GM18909 (cell line): Measurements from ENCODE around the gene MRPS16.
"Not testable (repeated sequence)": the region's sequence is repeated elsewhere in the genome, so short reads cannot be mapped to it uniquely, and the experiment has no call there.

ENCODE experiments used
- ATAC-seq: cut with Tn5 transposase; IDR thresholded peaks from one replicate; pipeline ENCODE4 v1.9.1; 2021; ENCODE audit warnings: mild to moderate bottlenecking; ENCODE audit not compliant: unreplicated experiment, poor library complexity

The MRPS16 gene

DNA sequence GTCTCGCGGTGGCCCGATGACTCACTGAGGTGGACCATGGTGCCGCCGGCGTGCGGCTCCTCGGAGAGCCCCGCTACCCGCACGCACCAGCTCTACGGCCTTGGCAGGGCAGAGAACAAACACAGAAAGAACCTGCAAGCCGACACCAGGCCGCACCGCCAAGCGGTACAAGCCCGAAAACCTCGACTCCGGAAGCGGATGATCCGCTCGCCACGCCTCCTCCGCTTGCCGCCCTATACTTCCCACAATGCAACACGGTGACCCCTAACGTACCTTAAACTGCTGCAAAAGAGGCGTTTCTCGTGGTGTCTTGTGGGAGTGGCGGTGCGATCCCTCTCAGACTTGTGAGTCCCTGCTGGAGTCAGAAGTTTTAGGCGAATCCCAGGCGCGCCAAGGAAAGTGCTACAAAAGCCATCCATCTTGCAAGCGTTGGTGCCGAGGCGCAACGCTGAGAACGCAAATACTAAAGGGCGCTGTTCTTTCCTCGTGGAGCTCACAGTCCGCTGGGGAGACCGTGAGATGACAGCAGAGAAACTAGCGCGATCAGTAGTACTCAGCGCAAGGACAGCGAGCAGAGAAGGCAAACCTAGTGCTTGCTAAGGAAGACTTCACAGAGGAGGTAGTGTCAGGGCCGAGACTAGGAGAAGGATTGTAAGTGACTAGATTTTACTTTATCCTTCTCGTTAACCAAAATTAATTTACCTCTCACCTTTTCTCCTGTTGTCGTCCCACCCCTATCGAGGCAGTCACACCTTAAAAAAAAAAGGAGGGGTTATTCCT is at the start of gene MRPS16:
Gene MRPS16 (minus strand): TSS at position 200 of the 780 bp plus-strand sequence. CDS start 162 bp downstream, at position 38.
- peak; percentile 81 for ATAC-seq

DNA sequence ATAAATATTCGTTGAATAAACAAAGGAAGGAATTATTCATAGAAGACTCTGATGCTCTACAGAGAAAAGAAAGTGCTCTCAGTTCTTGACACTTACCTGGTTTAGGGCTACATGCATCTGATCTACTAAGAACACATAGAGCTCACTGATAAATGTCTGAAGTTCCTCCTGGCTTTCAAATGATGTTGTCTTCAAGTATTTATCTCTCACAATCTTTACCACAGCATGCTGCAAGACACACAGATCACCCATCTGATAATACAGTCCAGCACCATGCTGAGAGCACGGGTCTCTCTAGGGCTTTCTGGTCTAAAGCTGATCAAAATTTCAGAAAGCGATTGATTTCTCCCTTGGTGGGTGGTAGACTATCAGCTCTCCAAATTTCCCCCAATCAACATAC is 44.5 kb upstream of the MRPS16 start:
- no peak for ATAC-seq

DNA sequence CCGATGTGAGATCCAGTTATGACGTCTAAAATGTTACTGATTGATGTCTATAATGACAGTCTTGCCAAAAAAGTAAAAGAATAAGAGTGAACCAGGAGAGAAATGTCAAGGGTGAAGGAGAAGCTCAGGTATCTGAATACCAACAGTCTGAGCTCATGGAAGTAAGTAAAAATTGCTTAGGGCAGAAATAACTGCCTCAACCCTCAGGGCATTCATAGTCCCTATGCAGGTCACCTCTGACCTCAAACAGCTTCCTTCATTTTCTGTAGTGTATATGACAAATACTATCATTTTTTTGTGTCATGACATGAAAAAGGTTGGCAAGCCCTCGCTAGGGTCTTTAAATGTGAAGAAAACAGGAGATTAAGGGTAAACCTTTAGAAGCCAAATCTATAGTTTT is 41.0 kb upstream of the MRPS16 start:
- ATAC-seq, result no peak

DNA sequence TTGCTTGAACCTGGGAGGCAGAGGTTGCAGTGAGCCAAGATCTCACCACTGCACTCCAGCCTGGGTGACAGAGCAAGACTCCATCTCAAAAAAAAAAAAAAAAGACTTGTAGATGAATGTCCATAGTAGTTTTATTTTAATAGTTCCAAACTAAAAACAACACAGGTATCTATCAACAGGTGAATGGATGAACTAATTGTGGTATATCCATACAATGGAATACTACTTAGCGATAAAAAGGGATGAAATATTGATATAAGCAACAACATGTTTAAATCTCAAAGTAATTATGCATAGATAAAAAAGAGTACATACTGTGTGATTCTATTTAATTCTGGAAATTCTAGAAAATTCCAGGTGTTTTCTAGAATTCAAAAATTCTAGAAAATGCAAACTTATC is 37.5 kb upstream of the MRPS16 start:
- no peak for ATAC-seq

DNA sequence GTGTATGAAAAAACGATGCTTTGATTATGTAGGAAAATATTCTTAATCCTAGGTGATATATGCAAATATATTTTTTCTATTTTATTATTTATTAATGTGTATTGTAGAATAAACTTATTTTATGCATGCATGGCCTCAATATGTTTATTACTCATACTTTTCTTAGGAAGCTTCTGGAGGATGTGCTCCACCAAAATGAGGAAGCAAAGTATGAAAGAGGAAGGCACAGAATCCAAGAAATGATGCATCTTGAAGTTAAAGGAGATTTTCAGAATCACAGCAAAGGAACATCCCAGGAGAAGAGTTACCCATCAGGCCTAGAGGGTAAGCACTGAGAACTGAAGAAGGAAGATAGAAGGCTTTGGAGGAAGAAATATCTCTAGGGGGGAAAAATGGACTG is 35.0 kb upstream of the MRPS16 start:
- no peak for ATAC-seq

DNA sequence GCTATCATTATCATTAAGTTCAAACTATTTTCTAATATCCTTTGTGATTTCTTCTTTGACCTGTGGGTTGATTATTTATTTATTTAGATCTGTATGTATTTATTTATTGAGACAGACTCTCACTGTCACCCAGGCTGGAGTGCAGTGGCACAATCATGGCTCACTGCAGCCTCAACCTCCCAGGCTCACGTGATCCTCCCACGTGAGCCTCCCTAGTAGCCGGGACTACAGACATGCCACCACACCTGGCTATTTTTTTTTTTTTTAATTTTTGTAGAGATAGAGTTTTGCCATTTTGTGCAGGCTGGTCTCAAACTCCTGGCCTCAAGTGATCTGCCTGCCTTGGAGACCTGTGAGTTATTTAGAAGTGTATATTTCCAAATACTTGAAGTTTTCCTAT is 28.7 kb upstream of the MRPS16 start:
- ATAC-seq, result no peak

DNA sequence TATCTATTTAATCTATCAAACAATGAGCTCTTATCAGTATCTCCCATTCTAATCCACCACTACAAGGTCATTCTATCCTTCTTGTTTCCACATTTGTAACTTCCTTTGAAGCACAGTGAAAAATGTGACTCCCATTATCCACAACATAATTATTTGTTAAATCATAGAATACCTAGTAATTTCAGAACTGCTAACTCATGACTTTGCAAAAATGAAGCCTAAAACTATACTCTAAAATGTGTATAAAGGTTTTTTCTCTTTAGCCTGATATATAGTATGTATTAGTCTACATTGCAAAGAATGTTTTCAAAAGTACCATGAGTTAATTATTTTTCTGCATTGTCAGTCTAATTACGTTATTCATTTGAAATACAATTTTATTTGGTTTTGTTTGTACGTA is 12.0 kb upstream of the MRPS16 start:
- no peak for ATAC-seq

DNA sequence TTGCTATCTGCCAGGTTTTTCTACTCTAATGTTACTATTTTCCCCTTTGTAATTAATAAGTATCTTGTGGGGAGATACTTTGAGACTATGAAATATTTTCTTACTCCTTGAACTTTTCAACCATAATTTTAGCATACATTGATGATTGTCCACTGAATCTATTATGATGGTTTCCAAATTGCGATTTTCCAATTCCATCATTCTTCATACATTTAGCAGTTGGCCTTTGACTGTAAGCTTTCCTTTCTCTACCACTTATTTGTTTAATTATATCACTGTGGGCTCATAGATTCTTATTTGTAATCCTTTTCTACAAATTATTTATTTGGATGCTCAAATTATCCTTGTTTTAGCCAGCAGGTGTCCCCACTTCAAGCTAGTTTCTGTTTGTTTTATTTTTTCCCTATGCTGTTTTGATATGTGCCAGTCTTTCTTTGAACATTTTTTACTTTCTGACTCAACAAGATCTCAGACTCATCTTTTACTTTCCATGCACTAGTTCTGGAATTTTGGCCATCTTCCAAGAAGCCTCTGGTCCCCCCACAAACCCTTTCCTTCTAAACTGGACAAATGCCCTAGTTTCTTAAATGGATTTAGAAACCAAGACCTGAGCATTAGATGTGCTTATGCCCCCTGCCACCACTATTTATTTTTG is 11.4 kb upstream of the MRPS16 start:
- no peak for ATAC-seq

DNA sequence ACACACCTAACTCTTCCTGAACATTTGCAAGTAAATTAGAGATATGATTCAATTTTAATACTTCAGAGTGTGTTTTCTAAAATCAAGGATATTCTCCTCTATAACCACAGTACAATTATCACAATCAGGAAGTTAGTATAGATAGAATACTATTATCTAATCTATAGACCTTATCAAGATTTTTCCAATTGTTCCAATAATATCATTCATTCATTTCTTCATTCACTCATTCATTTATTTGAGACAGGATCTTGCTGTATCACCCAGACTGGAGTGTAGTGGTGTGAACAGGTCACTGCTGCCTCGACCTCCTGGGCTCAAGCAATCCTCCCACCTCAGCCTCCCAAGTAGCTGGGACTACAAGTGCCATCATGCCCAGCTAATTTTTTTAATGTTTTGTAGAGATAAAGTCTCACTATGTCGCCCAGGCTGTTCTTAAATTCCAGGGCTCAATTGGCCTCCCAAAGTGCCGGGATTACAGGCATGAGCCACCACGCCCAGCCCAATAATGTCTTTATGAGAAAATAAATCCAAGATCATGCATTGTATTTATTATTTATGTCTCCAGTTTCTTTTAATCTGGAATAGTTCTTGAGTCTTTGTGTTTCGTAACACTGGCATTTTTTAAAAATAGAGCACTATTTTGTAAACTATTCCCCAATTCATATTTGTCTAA is 10.6 kb upstream of the MRPS16 start:
- ATAC-seq, result no peak

DNA sequence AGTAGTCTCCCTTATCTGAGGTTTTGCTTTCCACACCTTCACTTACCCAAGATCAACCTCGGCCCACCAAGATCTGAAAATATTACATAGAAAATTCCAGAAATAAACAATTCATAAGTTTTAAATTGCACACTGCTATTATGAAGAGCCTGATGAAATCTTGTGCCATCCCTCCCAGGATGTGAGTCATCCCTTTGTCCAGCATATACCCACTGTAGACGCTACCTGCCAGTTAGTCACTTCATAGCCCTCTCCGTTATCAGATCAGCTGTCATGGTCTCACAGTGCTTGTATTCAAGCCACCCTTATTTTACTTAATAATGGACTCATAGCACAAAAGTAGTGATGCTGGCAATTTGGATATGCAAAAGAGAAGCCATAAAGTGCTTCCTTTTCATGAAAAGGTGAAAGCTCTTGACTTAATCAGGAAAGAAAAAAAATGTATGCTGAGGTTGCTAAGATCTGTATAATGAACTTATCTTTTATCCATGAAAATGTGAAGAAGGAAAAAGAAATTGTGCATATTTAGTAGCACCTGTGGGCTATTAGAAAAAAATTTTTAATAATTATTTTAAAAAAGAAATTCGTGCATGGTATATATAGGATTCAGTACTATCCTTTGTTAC is 9.8 kb upstream of the MRPS16 start:
- no peak for ATAC-seq

DNA sequence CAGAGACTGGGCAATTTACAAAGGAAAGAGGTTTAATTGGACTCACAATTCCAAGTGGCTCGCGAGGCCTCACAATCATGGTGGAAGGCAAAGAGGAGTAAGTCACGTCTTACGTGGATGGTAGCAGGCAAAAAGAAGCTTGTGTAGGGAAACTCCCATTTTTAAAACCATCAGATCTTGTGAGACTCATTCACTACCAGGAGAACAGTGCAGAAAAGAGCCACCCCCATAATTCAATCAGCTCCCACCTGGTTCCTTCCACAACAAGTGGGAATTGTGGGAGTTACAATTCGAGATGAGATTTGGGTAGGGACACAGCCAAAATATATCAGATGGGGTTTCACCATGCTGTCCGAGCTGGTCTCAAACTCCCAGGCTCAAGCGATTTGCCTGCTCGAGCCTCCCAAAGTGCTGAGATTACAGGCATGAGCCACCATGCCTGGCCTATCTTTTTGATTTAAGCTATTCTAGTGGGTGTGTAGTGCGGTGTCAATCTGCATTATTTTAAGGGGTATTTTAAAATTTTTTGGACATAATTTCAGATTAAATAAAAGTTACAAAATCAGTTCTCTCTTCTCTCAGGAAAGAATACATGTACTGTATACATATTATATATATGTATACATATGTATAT is 9.0 kb upstream of the MRPS16 start:
- no peak for ATAC-seq

DNA sequence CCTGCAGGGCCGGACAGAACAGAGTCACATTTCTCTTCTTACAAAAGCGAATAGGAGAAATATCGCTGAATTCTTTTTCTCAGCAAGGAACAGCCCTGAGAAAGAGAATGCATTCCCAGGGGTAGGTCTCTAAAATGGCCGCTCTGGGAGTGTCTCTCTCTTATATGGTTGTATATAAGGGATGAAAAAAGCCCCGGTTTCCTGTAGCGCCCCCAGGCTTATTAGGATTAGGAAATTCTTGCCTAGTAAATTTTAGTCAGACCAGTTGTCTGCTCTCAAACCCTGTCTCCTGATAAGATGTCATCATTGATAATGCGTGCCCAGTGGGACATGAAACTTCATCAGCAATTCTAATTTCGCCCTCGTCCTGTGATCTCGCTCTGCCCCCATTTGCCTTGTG is 6.2 kb upstream of the MRPS16 start:
- not testable (repeated sequence) for ATAC-seq

DNA sequence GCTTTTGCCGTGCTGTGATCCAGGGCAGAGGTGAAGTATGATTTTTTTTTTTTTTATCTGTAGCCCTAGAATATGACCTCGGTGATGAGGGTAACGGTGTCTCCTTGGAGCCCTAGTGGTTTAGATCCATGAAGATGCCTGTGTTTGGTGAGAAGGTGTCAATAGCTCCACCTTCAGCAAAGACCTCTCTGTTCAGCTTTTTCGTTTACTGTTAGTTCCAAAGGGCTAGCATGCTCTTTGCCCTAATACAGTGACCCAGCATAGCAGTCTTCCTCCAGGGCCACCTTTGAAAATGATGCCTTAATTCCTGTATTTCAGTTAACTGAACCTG is 746 bp upstream of the MRPS16 start:
- ATAC-seq, result peak; percentile 2

DNA sequence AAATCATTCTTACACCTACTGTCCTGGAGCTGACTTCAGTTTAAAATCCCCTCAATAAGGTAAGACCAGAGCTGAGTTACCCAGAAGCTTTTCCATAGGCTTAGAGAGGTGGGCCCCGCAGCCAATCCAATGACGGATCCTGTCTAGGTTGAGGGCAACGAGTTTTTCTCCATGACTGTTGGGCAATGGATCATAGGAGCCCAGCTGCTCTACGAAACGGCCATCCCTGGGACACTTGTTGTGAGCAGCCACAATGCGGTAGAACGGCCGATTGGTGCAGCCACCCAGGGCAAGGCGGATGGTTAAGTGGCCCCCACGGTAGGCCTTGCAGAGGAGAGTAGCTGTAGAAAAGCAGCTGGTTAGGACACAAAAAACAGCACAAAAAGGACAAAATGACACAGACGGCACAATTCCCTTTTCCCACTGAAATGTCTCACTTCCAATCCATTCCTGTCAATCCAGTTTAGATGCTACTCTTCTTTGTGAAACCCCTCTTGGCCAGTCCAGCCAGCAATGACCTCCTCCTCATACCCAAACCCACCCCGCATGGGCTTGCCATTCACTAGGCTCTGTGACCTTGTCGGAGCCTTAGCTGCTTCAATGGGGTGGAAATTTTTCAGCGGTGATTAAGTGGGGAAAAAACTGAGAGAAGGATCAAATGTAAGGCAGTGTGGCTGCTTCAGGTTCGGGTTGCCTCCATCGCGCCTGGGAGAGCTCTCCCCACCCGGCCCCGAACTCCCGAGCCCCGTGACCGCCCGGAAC is 580 bp downstream of the MRPS16 start:
- ATAC-seq, result peak; percentile 42

DNA sequence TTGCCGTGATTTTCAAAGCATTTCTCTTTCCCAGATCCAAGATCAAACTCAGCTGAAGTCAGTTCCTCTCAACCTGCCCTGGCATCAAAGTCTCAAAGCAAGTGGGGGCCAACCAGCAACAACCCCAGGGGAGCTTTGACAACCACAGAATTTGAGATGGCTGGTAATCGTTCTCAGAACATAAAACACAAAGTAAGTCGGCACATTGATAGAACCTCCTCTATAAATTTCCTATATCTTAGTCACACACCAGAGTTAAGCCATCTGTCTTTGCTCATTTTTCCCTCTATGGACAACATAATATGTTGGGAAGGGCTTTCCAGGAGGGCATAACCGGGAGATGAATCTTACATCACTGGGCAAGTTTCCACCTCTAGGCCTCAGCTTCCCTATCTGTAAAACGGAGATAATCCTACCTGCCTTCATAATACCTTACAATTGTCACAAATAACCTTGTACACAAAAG is 4.2 kb downstream of the MRPS16 start:
- ATAC-seq, result no peak

DNA sequence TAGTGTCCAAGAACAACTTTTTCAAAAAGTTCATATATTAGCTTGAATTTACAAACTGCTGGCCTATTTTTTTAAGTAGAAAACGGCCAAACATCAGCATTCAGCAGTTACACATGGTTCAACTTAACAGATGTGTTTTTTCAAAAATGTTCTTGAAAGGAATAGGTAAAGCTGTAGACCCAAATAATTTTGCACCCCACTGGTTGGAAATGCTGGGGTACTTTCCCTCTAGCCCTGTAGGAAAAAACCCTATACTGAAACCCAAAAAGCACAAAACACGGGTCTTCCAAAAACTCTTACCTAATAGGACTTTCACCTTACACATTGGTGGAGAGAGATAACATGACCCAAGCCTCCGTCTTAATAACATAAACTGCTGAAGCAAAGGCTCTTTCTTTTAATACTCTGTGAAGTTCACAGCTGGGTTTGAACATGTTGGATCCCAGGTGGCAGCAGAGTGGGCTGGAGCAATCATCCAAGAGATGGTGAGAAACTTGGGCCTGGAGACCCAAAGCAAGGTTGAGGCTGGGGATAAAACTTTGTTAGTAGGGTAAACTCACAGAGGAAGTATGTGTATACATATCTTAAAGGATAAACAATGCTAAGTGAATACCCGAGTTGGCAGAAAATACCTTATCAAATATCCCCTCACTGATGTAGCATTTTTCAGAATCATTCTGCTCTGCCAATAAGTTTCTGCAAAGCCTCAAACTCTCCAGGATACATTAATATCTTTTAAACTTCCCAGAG is 4.8 kb downstream of the MRPS16 start:
- ATAC-seq, result no peak

DNA sequence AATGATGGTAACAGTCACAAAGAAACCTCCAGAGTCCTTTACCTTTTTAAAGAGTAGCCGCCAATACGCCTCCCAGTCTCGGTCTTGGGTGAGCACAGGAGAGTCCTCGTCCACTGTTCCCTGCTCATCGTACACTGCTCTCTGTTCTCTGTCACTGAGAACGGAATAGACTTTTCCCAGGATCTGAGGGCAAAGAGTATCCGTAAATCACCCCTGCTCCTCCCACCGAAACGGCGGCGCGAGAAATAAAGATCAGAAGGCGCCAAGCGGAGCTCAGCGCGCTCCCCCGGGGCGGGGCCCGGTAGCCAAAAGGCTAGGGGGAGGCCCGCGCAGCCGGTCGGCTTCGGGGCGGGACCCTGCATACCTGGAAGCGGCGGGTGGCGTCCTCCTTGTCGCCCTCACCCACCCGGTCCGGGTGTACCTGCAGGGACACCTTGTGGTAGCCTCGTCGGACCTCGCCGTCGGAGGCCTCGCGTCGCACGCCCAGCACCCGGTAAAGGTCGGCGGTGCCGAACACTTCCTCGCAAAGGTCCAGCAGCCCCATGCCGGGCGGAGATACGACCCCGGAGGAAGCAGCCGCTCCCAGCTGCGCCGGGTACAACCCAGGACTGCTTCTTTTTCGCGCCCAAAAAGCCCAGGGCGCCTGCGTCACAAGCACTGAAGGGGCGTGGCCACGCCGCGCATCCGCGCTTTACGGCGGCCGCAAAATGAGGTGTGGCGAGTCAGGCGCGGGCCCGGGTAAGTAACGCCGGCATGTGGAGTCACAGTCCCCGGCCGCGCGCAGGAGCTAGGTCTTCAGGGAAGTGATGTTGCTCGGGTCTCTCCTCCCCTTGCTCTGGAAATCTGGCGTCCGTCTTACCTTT is 5.6 kb downstream of the MRPS16 start, which contains the start of gene DNAJC9:
Gene DNAJC9 (minus strand): TSS at position 610 of the 863 bp plus-strand sequence. CDS start 66 bp downstream, at position 544.
- peak; percentile 80 for ATAC-seq

DNA sequence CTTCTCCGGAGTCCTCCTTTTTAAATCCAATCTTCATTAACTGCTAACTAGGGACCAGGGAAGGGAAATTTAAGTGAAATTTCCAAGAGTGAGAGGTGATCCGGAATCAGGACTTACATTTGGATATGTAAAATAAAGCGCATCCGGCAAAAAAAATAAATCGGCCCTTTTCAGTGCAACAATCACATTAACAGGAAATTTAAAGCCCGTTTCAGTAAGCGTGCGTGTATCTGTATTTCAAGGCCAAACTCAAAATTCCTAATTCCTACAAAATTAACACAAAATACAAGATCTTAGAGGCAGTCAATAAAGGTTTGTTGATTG is 6.2 kb downstream of the MRPS16 start:
- ATAC-seq, result no peak
